Activated naive CD4-positive, alpha-beta T cell treated with anti-CD3 and anti-CD28 coated beads, Interleukin-2, amount 50 U/mL, for 16 hours (primary cell): ENCODE measurements around the gene MMD2.

ENCODE experiments used
- DNase-seq: peaks from one replicate; pipeline ENCODE4 v3.0.0-alpha.2; 2020

The MMD2 gene

GRCh38 chr7:4957847-4958476 lies 1.0 kb downstream of the MMD2 start:
- no peak for DNase-seq

DNA sequence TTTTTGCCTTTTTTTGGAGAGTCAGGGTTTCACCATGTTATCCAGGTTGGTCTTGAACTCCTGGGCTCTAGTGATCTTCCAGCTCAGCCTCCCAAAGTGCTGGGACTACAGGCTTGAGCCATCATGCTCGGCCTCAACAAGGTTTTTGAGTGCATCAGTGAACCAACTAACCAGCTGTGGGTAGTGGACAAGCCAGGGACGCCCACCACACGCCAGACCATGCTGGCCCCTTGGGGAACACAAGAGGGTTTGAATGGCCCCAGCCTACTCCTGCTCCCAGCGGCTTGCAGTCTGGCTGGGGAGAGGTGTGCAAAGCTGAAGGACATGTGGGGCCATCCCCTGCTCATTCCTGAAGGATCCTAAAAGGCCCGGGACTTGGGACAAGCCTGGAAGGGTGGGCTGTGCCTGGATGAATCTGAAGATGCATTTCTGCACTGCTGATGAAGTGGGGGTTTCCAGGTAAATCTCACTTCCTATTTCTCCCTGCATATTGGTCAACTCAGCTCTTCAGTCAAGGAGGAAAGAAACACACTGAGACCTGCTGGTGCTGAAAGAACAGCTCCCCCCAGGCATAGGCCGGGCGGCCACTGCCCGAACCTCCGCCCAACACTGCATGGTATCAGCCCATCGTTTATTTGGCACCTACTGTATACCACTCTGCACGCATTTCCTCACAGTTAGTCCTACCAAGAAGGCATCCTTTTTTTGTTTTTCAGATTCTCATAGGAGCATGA lies 6.9 kb downstream of the MMD2 start:
- no peak for DNase-seq

GRCh38 chr7:4951304-4951703 lies 7.7 kb downstream of the MMD2 start:
- DNase-seq: no peak

- no peak for DNase-seq
These were observed 10.6 kb downstream of the MMD2 start for GRCh38 chr7:4948402-4948801.

- no peak for DNase-seq
These were observed 13.0 kb downstream of the MMD2 start for GRCh38 chr7:4945949-4946348.

DNA sequence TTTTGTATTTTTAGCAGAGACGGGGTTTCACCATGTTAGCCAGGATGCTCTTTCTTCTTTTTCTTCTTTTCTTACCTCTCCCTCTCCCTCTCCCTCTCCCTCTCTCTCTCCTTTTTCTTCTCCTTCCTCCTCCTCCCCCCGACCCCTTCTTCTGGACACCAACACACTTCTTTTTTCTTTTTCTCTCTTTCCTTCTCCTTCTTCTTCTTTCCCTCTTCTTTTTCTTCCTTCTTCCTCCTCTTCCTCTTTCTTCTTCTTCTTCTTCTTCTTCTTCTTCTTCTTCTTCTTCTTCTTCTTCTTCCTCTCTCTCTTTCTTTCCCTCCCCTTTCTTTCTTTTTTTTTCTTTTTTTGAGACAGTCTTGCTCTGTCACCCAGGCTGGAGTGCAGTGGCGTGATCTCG lies 14.0 kb downstream of the MMD2 start:
- no peak for DNase-seq

- DNase-seq: no peak
These were observed 15.7 kb downstream of the MMD2 start for GRCh38 chr7:4943297-4943696.

GRCh38 chr7:4939971-4940728 lies 18.8 kb downstream of the MMD2 start:
- no peak for DNase-seq

DNA sequence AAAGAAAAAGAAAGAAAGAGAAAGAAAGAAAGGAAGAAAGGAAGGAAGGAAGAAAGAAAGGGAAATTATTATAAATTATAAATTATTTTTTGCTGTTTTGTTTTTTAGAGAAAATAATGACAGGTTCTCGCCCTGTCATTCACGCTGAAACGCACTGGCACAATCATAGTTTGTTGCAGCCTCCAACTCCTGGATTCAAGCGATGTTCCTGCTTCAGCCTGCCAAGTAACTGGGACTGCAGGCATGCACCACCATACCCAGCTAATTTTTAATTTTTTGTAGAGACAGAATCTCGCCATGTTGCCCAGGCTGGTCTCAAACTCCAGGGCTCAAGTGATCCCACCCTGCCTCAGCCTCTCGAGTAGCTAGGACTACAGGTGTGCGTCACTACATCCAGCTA lies 21.6 kb downstream of the MMD2 start:
- no peak for DNase-seq

GRCh38 chr7:4934419-4935025 lies 24.5 kb downstream of the MMD2 start:
- DNase-seq: no peak

DNA sequence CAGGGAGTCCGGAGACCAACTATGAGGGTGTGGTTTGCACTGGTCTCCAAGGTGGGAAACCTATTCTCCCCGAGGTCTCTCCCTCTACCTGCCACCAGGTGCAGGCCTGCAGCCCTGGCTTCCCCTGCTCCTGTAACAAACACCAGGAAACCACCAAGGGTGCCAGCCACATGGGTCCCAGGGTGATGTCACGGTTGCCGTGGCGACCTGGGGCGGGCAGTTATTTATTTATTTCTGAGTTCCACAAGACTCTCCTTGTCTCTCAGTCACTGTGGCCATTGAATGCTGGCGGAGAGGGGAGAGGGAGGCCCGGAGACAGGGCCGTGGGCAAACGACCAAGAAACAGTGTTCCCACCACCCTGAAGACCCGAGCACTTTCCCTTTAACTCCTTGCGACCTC lies 27.0 kb downstream of the MMD2 start:
- no peak for DNase-seq

DNA sequence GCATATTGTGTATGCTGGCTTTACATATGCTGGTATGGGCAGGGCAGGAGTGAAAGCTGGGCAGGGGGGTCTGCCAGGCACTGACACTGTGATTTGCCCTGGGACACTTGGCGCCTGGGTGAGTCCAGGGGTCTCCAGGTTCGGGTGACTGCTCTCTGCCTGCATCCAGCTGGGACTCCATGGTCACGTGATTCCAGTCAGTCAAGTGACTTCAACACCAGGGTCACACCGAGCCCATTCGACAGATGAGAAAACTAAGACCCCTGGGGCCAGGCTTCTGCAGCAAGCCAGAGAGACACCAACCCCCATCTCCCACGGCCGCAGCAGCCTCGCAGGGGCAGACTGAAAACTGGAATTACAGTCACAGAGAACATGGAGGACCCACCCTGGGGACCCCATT lies 30.0 kb downstream of the MMD2 start:
- no peak for DNase-seq

DNA sequence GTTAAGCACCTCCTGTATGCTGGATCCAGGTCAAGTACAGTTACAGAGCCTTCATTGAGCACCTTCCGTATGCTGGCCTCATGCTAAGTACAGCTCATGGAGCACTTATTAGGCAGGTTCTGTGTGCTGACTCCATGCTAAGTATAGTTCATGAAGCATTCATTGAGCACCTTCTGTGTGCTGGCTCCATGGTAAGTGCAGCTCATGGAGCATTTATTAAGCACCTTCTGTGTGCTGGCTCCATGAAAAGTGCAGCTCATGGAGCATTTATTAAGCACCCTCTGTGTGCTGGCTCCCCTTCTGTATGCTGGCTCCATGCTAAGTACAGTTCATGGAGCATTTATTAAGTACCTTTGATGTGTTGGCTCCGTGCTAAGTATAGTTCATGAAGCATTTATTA lies 30.5 kb downstream of the MMD2 start:
- no peak for DNase-seq

- no peak for DNase-seq
These were observed 38.8 kb downstream of the MMD2 start for GRCh38 chr7:4919969-4920766.

GRCh38 chr7:4916113-4916512 lies 42.9 kb downstream of the MMD2 start:
- no peak for DNase-seq

DNA sequence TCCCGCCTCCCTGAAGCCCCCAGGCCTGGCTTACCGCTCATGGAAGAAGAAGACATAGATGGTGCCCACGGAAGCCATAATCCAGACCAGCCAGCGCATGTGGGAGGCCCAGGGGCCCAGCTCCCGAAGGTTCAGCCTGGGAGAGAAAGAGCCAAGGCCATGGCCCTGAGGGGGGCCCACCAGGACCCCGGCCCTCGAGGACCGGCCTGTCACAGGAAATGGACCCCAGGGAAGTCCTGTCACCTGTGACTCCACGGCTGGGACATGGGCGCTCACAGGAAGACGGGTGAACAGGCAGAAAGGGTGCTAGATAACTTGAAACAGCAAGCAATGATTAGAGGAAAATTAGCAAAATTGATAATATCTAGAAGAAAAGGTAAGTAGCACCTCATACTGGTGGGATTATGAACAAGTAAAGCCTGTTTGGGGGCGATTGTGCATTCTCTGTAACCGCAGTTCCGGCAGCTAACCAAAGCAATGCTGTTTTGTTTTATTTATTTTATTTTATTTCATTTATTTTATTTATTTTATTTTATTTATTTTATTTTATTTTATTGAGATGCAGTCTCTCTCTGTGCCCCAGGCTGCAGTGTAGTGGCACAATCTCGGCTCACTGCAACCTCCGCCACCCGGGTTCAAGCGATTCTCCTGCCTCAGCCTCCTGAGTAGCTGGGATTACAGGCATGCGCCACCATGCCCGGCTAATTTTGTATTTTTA lies 47.7 kb downstream of the MMD2 start:
- no peak for DNase-seq

DNA sequence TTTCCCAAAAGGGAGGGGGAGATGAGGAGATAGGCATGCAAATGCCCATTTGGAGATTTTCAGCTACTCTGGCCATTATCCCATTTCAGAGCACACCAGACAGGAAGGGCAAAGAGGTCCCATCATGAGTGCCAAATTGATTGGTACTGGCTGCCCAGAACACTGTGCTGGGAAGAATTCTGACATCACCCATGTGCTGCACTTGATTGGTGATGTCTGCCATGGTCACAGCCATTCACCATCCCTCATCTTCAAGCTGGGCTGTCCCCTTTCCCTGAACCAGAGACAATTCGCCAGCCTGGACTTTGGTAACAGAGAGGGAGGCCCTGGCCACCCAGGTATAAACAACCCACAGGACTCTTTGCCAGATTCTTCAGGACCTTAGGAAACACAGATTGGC lies 52.3 kb downstream of the MMD2 start:
- DNase-seq: no peak

DNA sequence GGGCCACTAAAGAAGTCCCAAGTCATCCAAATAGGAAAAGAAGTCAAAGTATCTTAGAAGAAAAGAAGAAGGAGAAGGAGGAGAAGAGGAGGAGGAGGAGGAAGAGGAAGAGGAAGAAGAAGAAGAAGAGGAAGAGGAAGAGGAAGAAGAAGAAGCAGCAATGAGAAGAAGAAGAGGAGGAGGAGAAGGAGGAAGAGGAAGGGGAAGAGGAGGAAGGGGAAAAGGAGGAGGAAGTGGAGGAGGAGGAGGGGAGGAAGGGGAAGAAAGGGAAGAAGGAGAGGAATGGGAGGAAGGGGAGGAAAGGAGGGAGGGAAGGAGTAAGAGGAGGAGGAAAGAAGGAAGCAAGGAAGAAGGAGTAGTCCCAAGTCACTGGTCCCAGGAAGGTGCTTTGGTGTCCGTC lies 53.8 kb downstream of the MMD2 start:
- no peak for DNase-seq

GRCh38 chr7:4904346-4904745 lies 54.6 kb downstream of the MMD2 start:
- DNase-seq: no peak

GRCh38 chr7:4895766-4896165 lies 63.2 kb downstream of the MMD2 start:
- no peak for DNase-seq

DNA sequence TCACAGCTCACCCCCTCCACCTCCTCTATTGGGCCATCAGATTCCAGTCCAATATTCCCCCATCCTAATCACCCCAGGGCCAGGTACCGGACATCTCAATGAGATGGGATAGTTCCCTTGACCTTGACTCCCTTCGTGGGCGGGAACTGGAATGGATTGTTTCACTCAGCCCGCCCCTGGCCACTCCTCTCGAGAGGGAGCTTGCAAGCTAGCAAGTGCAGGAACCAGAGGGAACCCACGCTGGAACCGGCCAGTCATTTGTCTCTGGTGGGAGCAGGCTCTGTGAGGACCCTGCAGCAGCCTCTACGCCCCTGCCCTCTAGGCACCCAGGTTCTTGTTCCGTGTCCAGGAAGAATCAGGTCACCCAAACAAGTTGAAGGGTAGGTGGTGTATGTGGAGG lies 64.5 kb downstream of the MMD2 start:
- DNase-seq: no peak

- DNase-seq: no peak
These were observed 65.0 kb downstream of the MMD2 start for GRCh38 chr7:4893929-4894475.
